Measurements from ENCODE around the gene PROC. TPM values are rescaled to one million over a fixed set of nuclear protein-coding genes. Genes with fewer than 3 reads are reported as not detected.

Gene PROC
- total and polyA plus RNA-seq, 9 of the 15 experiments (the other 6 are each of a cell fraction or from before 2014, with no cell fraction given), result not detected

DNA sequence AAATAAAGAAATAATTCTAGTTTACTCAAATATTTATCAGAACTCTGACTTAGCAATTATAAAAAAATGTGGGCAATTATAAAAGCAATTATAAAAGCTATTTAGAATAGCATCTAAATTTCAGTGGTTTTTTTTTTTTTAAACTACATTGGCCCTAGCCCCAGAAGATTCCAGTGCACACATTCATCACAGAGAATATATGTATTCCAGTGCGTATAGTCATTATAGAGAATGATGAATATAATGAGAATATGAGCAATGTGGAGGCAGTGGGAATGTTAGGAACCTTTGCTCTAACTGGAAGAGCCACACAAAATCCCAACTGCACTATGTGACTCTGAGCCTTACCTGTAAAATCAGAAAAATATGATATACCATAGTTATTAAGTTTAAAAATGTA is 41.0 kb upstream of the PROC start:
- no peak overlapping the region for H3K27ac ChIP-seq (ENCODE audit: extremely low read depth, low read depth, low read length)
- H2AFZ ChIP-seq (ENCODE audit: low read depth, low read length), result no peak overlapping the region
- BruUV-seq (replicated peaks), result no TSS peak
- in situ Hi-C loops (cut with MboI) (no loop called here), intact Hi-C loops (cut with micrococcal nuclease) (no loop called here)
- H3K4me3 ChIP-seq, result no peak overlapping the region
- ATAC-seq, result no peak
- FAIRE-seq, result no peak
- H3K36me3 ChIP-seq (ENCODE audit: control insufficient read depth, insufficient read depth, low read length), result no peaks in the 10 kb centered on the region
- no peaks in the 10 kb centered on the region for H3K9me1 ChIP-seq (ENCODE audit: control insufficient read depth, insufficient read depth, low read length)
- H3K4me2 ChIP-seq (ENCODE audit: insufficient read depth, low read length), result no peak overlapping the region
- H3K27me3 ChIP-seq (ENCODE audit: control insufficient read depth in 2 of 2, insufficient read depth in 2 of 2, low read length in 2 of 2), result no peaks in the 10 kb centered on the region
- H3K4me1 ChIP-seq (replicated peaks in 1 of 2; ENCODE audit: control insufficient read depth in 2 of 2, insufficient read depth in 2 of 2, low read length in 2 of 2), result no peaks in the 10 kb centered on the region
- DNase-seq (ENCODE audit: extremely low read depth in 1 of 4, low spot score in 3 of 4), result no peak
- peaks cover 70% of the 10 kb centered on the region for H3K79me2 ChIP-seq (ENCODE audit: control insufficient read depth, insufficient read depth, low read length)
- ChIA-PET CTCF (ENCODE audit: low intra/inter-chr PET ratio) (no interaction called here), POLR2A (no interaction called here)
- no peak overlapping the region for H3K9ac ChIP-seq (ENCODE audit: insufficient read depth in 1 of 2, low read depth in 2 of 2, low read length in 2 of 2)
- no peak for TF ChIP-seq KDM4B (IDR thresholded peaks at IDR 0.05; ENCODE audit: borderline replicate concordance in 2 of 2, low read depth in 1 of 2)
- TF ChIP-seq HCFC1 (IDR thresholded peaks at IDR 0.05; ENCODE audit: low read depth, low read length), result no peak
- WGBS (ENCODE audit: insufficient coverage, low coverage, missing lambda C conversion rate), result 100% methylated on average over 1 of the region's 1 CpG
- H3K9me3 ChIP-seq (replicated peaks; ENCODE audit: control insufficient read depth, insufficient read depth, low read depth, low read length), result peaks cover 6% of the 10 kb centered on the region
- H4K20me1 ChIP-seq (replicated peaks; ENCODE audit: control insufficient read depth, insufficient read depth, low read length), result no peaks in the 10 kb centered on the region

DNA sequence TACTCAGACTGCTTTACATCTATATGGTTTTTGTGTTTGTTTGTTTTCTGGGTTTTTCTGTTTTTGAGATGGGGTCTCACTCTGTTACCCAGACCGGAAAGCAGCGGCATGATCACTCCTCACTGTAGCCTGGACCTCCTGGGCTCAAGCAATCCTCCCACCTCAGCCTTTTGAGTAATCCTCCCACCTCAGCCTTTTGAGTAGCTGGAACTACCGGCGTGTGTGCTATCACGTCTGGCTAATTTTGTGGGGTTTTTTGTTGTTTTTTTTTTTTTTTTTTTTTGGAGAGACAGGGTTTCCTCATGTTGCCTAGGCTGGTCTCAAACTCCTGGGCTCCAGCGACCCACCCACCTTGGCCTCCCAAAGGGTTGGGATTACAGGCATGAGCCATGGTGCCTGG is 39.5 kb upstream of the PROC start:
- no peaks in the 10 kb centered on the region for H4K20me1 ChIP-seq (replicated peaks; ENCODE audit: control insufficient read depth, insufficient read depth, low read length)
- no peaks in the 10 kb centered on the region for H3K4me1 ChIP-seq (replicated peaks in 1 of 2; ENCODE audit: control insufficient read depth in 2 of 2, insufficient read depth in 2 of 2, low read length in 2 of 2)
- POLR2A ChIA-PET, result interaction anchor here (0.6 to 0.8 kb wide), 2 partner anchors 10 to 301 kb away, joined by 3 to 4 read pairs; no protein-coding TSS in a partner anchor
- peaks cover 72% of the 10 kb centered on the region for H3K79me2 ChIP-seq (ENCODE audit: control insufficient read depth, insufficient read depth, low read length)
- no peak overlapping the region for H2AFZ ChIP-seq (ENCODE audit: low read depth, low read length)
- H3K36me3 ChIP-seq (ENCODE audit: control insufficient read depth, insufficient read depth, low read length), result no peaks in the 10 kb centered on the region
- no peaks in the 10 kb centered on the region for H3K27me3 ChIP-seq (ENCODE audit: control insufficient read depth in 2 of 2, insufficient read depth in 2 of 2, low read length in 2 of 2)
- no peak overlapping the region for H3K4me2 ChIP-seq (ENCODE audit: insufficient read depth, low read length)
- H3K9me1 ChIP-seq (ENCODE audit: control insufficient read depth, insufficient read depth, low read length), result no peaks in the 10 kb centered on the region
- no TSS peak for BruUV-seq (replicated peaks)
- TF ChIP-seq TOE1 (IDR thresholded peaks at IDR 0.05; ENCODE audit: borderline replicate concordance) (no peak), TOE1 (CRISPR knock-in tag; IDR thresholded peaks at IDR 0.05; ENCODE audit: borderline replicate concordance, low read depth) (no peak), NFYB (IDR thresholded peaks at IDR 0.05; ENCODE audit: extremely low read depth, insufficient read length) (no peak), NR2C1 (IDR thresholded peaks at IDR 0.05) (no peak), NR2C1 (tag; IDR thresholded peaks at IDR 0.05) (no peak), KLF13 (tag; IDR thresholded peaks at IDR 0.05; ENCODE audit: borderline replicate concordance, low read depth) (no peak), ARNT (IDR thresholded peaks at IDR 0.05) (no peak), STAT5A (IDR thresholded peaks at IDR 0.05; ENCODE audit: borderline replicate concordance, low read length) (no peak), RBM22 (IDR thresholded peaks at IDR 0.05; ENCODE audit: low read depth, low read length, poor library complexity, severe bottlenecking) (no peak)
- WGBS (ENCODE audit: insufficient coverage, low coverage, missing lambda C conversion rate), result 67% methylated on average over 6 of the region's 6 CpGs
- peaks cover 6% of the 10 kb centered on the region for H3K9me3 ChIP-seq (replicated peaks; ENCODE audit: control insufficient read depth, insufficient read depth, low read depth, low read length)
- no peak overlapping the region for H3K4me3 ChIP-seq
- DNase-seq (ENCODE audit: extremely low read depth in 1 of 4, low spot score in 3 of 4), result no peak
- H3K9ac ChIP-seq (ENCODE audit: insufficient read depth in 1 of 2, low read depth in 2 of 2, low read length in 2 of 2), result no peak overlapping the region
- in situ Hi-C loops (cut with MboI), result no loop called here
- H3K27ac ChIP-seq (ENCODE audit: extremely low read depth, low read depth, low read length), result no peak overlapping the region
- CTCF ChIA-PET (ENCODE audit: low intra/inter-chr PET ratio), result no interaction called here
- intact Hi-C loops (cut with micrococcal nuclease), result loop anchor here (2.0 kb wide), 1 partner anchor 16 kb away; no protein-coding TSS in a partner anchor
- FAIRE-seq, result no peak
- ATAC-seq, result no peak
